C4-2B (cell line): ENCODE data around the gene VPS72.

Experiments
- H3K27ac ChIP-seq: fragments of 450-650 bp; 2 replicates; pipeline ENCODE4 v1.5.1; 2017
- ZFX ChIP-seq: fragments of 450-650 bp; IDR thresholded peaks from 2 replicates; pipeline ENCODE4 v1.6.1; 2017
- TF ChIP-seq, protein P1 (sequence below): fragments of 450-650 bp; conservative IDR thresholded peaks from 2 replicates; pipeline ENCODE4 v1.5.1; 2017; ENCODE audit warnings: mild to moderate bottlenecking

VPS72 gene

DNA sequence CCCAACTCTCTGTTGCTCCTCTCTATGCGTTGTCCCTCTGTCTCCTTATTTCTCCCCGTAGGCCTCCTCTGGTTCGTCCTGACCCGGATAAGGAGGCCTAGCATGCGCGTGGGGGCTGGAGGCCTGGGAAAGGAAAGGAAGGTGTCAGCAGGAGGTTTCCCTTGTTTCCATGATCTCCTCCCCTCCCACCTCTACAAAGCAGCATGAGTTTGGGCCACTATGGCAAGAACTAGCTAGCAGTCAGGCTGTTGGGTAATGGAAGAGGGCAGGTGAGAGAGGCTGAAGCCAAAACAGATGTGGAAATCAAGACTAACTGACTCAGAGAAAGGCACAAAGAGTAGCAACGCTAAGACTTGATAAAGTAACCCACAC is 42.9 kb downstream of the VPS72 start:
- TF ChIP-seq, protein P1, sequence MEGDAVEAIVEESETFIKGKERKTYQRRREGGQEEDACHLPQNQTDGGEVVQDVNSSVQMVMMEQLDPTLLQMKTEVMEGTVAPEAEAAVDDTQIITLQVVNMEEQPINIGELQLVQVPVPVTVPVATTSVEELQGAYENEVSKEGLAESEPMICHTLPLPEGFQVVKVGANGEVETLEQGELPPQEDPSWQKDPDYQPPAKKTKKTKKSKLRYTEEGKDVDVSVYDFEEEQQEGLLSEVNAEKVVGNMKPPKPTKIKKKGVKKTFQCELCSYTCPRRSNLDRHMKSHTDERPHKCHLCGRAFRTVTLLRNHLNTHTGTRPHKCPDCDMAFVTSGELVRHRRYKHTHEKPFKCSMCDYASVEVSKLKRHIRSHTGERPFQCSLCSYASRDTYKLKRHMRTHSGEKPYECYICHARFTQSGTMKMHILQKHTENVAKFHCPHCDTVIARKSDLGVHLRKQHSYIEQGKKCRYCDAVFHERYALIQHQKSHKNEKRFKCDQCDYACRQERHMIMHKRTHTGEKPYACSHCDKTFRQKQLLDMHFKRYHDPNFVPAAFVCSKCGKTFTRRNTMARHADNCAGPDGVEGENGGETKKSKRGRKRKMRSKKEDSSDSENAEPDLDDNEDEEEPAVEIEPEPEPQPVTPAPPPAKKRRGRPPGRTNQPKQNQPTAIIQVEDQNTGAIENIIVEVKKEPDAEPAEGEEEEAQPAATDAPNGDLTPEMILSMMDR = no peak
- TF ChIP-seq ZFX = no peak
- H3K27ac ChIP-seq = no peak overlapping the region

DNA sequence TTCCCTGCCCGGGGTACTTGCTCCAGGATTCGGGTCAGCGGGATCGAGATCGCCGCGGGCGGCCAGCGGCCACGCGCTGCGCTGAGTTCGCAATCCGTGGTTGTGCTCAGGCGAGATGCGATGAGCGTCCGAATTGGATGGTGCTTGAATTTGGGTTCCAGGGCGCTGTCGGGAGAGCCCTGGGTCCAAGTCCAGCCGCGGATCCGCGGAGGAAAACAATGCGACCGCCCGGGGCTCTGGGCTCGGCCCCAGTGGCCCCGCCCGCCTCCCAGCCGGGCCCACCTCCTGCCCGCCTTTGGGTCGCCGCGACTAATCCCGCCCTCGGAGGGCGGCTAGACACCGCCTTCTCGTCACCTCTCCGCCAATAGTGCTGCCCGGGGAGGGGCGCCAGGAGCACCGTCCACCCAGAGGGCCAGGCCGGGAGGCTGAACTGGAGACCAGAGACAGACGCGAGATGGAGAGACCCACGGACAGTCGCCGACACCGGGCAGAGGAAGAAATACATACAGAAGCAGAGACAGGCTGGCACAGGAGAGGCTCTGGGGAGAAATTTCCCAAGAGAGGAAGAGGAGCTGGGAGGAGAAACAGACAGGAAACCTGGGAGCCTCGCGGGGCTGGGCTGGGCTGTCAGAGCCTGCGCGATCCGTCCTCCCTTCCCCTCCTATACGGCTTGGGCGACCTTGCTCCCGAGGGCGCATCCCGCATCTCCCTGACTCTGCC is 43.4 kb downstream of the VPS72 start, which contains the start of gene SEMA6C:
SEMA6C (minus strand) TSS at position 220 of the 720 bp plus-strand sequence. CDS start 4,010 bp downstream, outside the sequence.
- TF ChIP-seq, protein P1 = no peak
- no peak for TF ChIP-seq ZFX
- peak within 1 kb of the TSS; percentile 9; the same call in 1 of the 2 replicates for H3K27ac ChIP-seq

DNA sequence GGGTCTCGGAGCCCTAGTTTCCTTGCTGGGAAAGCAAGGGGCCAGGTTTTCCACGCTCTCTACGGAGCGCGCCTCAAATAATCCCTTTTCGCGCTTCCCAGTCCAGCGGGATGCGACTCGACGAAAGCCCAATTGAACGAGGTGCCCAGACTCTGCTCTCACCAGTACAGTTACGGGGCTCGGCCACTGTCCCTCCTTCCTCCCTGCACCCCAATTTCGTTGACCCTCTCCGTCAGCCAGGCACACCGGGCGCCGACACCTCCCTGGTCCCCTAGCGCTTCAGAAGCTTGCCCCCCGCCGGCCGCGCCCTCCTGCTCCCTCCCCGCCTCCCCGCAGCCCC is 44.0 kb downstream of the VPS72 start:
- TF ChIP-seq, protein P1 = no peak
- no peak for TF ChIP-seq ZFX
- peak overlapping the region; percentile 9; the same call in 1 of the 2 replicates for H3K27ac ChIP-seq

DNA sequence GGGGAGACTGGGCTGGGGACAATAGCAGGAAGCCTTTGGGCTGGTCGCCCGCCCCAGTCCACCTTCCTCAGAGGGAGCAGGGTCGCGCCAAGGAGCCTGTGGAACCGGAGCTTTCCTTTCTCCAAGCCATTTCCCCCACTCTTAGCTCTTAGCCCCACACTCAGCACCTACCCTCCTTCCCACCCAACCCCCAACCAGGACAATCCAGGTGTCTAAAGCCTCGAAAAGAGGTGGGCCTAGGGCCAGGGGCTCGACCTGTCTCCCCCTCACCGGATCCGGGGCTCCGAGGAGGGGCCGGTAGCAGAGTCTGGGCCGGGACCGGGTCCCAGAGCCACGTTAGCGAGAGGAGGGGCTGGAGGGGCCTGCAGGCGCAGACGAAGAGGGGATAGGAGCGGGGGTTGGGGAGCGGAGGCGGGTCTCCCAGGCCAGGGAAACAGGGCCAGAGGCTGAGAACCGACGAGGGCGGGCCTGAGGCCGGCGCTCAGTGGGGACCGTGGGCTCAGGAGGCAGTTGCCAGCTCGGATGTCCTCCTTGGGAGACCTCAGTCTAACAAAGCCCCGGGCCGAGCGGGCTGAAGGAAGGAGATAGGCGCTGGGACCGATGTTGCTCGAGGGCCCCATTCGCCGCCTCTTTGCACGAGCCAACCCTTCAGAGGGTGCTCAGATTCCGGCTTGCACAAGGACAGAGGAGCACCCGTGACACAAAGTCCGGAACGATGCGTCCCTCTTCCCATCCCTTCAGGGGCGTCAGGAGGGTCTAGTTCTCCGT is 44.5 kb downstream of the VPS72 start:
- no peak overlapping the region for H3K27ac ChIP-seq
- no peak for TF ChIP-seq ZFX
- TF ChIP-seq, protein P1 = no peak

DNA sequence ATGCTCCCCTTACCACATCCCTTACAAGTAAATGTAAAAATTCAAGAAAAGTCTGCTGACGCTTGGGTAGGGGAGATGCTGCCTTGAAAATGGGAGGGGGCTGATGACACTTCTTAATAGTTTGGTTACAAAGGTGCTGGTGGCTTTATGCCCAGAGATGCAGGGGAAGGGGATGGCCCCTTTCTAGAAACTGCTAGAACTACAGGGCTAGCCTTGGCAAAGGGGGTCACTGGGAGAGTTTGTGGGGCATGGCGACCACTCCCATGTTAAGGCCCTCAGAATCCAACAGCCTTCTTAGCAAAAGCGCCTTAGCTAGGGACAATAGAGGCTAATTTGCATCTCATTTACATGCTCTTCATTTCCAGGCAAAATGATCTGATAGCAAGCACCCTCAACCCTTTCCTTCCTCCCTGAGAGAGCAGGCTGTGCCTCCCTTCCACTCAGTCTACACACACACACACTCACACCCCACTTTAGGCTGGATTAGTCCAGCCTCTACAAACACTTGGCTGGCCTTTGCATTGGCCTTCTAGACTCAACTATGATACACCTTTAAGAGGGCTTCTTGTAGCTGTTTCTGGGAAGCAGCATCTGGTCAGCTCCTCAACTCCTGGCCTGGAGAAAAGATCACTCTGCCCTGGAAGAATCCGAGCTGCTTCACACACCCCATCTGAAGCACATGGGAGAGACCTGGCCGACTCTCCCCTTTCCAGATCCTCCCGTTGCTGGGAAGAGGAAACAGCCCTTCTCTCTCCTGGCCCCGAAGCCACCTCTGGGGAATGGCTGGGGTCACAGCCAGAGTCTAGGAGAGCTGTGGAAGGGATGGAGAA is 45.3 kb downstream of the VPS72 start:
- no peak overlapping the region for H3K27ac ChIP-seq
- no peak for TF ChIP-seq ZFX
- TF ChIP-seq, protein P1 = no peak

DNA sequence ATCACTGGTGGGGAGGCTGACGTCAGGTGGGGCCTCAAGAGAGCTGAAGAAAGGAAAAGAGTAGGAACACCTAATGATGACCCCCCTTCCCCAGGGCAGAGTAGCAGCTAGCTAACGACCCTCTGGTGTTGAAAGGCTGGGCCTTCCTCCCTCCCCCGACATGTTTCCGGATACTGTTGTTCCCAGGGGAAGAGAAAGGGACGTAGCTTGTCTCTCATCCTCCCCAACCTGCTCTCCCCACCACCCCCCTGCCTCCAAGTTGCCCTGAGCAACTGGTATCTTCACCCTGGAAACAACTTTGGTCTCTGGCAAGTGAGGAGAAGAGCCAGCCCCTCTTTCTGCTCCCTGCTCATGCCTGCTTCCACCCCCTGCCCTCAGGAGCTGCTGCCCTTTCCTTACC is 46.0 kb downstream of the VPS72 start:
- TF ChIP-seq, protein P1 = no peak
- TF ChIP-seq ZFX = no peak
- no peak overlapping the region for H3K27ac ChIP-seq
